Mucosa of descending colon (tissue), 3 donors: Measurements from ENCODE around the gene TSR1. TPM values are rescaled to one million over a fixed set of nuclear protein-coding genes. Genes with fewer than 3 reads are reported as not detected.

ENCODE experiments used
- ATAC-seq: fragments of 200-7000 bp; cut with Tn5 transposase; one replicate; pipeline ENCODE4 v1.9.1; 2020; ENCODE audit warnings: mild to moderate bottlenecking, moderate library complexity
- DNase-seq, 3 donors: peaks; one replicate each; pipeline ENCODE4 v3.0.0-alpha.2; 2020
- H3K36me3 ChIP-seq: fragments of 200-600 bp; one replicate; pipeline ENCODE4 v1.8.0; 2021; ENCODE audit warnings: low read depth, mild to moderate bottlenecking
- H3K4me1 ChIP-seq: fragments of 200-600 bp; one replicate; pipeline ENCODE4 v1.8.0; 2021; ENCODE audit warnings: low read depth, mild to moderate bottlenecking
- H3K4me3 ChIP-seq: fragments of 200-600 bp; one replicate; pipeline ENCODE4 v1.8.0; 2021; ENCODE audit warnings: mild to moderate bottlenecking
- H3K9me3 ChIP-seq: fragments of 200-600 bp; one replicate; pipeline ENCODE4 v1.8.0; 2021; ENCODE audit warnings: mild to moderate bottlenecking
- intact Hi-C, 2 donors: fragments of 100-400 bp; cut with DNase I in 1 of 2; cut with micrococcal nuclease in 1 of 2; formaldehyde crosslinking; loops; one replicate each; pipeline versions ENCODE4 v1.11.0 to v1.11.1; 2022; cut with DNase I, micrococcal nuclease
- total RNA-seq, 3 donors: library from RNA; stranded (reverse); fragmentation: NEBNext Ultra II Directional in 2 of 3; extraction: Animal tissue kit (Norgen Biotek cat#: 25700) in 2 of 3; gene quantifications; one replicate each; pipeline versions ENCODE4 v1.2.1 to v1.2.4, GENCODE V29; 2021 to 2023
- TF ChIP-seq, protein P1 (sequence below): fragments of 200-600 bp; IDR thresholded peaks from one replicate; pipeline ENCODE4 v1.8.0; 2022; ENCODE audit warnings: antibody characterized with exemption, mild to moderate bottlenecking
- donor health status: DM: no; HTN: no; CAD: no; lungs with moderate emphysema.
- donor health status: DM: no; HTN: no; CAD: no.
- donor health status: DM: no; HTN: yes; CAD: no.

TSR1 gene
- total RNA-seq, 3 donors from 2014 or later: 13.6 to 23.4 (median 15.4) TPM

DNA sequence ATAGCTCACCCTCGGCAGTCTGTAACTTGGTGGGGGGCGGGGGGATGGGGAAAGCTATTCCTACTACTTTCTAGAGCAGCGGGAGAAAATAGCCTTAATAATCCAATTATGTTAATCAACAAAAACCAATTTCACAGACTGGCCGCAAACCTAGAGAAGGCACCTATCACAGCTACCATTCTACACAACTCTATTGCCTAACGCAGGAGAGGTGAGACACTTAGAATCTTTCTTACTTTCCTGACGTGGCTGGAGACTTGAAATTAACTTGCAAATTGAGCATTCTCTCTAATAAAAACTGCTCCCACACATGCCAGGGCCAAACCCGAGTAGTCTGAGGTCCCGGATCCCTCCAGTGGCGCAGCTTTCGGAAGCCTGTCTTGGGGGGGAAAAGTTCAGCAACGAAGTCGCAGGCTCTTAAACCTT lies 33.5 kb downstream of the TSR1 start:
- Histone ChIP-seq H3K9me3 (no peaks in the 10 kb centered on the region), H3K4me1 (peaks cover 14% of the 10 kb centered on the region), H3K36me3 (no peaks in the 10 kb centered on the region), H3K4me3 (peak overlapping the region; percentile 88)
- intact Hi-C loops: no loop called here
- TF ChIP-seq, protein P1, sequence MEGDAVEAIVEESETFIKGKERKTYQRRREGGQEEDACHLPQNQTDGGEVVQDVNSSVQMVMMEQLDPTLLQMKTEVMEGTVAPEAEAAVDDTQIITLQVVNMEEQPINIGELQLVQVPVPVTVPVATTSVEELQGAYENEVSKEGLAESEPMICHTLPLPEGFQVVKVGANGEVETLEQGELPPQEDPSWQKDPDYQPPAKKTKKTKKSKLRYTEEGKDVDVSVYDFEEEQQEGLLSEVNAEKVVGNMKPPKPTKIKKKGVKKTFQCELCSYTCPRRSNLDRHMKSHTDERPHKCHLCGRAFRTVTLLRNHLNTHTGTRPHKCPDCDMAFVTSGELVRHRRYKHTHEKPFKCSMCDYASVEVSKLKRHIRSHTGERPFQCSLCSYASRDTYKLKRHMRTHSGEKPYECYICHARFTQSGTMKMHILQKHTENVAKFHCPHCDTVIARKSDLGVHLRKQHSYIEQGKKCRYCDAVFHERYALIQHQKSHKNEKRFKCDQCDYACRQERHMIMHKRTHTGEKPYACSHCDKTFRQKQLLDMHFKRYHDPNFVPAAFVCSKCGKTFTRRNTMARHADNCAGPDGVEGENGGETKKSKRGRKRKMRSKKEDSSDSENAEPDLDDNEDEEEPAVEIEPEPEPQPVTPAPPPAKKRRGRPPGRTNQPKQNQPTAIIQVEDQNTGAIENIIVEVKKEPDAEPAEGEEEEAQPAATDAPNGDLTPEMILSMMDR: no peak
- ATAC-seq (peak; percentile 2), DNase-seq (peak in 1 of 3 donors; percentile 10)

DNA sequence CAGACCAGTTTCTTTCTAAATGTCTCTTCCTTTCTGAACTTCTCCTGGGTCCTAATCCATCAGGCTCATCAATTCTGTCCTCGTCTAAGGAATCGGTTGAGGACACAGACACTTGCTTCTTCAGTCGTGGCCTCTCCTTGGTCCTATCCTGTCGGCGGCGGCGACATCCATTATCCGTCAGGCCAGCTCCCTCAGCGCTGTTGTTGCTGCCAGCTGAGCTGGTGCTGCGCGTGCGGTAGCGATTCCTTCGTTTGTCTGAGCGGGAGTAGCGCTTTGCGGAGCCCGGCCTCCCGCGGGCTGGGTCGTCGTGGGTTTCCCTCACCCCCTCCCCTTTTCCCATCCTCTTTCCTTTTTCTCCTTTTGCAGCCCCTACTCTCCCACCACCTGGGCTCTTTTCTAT lies 36.5 kb downstream of the TSR1 start:
- Histone ChIP-seq H3K36me3 (no peaks in the 10 kb centered on the region), H3K4me1 (peaks cover 14% of the 10 kb centered on the region), H3K4me3 (no peak overlapping the region), H3K9me3 (no peaks in the 10 kb centered on the region)
- peak in 1 of 3 donors; percentile 50 for DNase-seq
- TF ChIP-seq, protein P1: no peak
- intact Hi-C loops: no loop called here
- ATAC-seq: no peak

DNA sequence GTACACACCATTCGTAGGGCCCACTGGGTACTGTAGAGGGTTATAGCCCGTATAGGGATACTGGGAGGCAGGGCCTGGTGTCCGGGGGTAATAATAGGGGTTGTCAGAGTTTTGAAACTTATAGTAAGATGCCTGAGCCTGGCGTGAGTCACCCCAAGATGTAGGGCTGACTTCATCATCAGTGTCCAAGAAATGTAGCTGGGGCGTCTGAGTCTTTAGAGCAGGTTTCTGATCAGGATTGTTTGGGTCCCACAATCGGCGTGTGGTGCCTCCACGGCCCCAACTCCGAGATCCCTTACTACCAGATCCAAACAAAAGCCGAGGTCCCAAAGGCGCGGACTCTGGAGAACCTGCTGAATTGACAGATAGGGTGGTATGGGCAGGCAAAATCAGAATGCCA lies 37.1 kb downstream of the TSR1 start:
- H3K36me3 ChIP-seq: no peaks in the 10 kb centered on the region
- peaks cover 14% of the 10 kb centered on the region for H3K4me1 ChIP-seq
- intact Hi-C loops: no loop called here
- TF ChIP-seq, protein P1: no peak
- ATAC-seq: no peak
- H3K4me3 ChIP-seq: no peak overlapping the region
- no peak for DNase-seq
- H3K9me3 ChIP-seq: no peaks in the 10 kb centered on the region

DNA sequence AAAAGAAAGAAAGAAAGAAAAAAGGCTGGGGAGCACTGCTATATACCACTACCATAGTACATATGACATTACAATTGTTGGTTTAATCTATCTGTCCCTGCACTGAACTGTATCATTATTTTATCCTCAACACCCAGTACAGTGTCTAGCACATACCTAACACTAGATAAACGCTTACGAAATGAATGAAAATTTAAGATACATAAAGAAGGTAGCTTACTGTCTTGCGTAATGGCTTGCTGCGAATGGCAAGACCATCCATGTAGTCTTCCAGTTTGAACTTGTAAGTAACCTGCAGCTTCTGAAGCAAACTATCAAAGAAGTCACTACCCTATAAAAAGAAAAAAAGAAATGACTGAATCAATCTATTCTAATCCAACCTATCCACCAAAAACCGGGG lies 39.2 kb downstream of the TSR1 start:
- no peak for ATAC-seq
- no peak overlapping the region for H3K4me3 ChIP-seq
- H3K36me3 ChIP-seq: peaks cover 7% of the 10 kb centered on the region
- H3K4me1 ChIP-seq: peaks cover 10% of the 10 kb centered on the region
- no peaks in the 10 kb centered on the region for H3K9me3 ChIP-seq
- no peak for DNase-seq
- TF ChIP-seq, protein P1: no peak
- intact Hi-C loops: no loop called here

DNA sequence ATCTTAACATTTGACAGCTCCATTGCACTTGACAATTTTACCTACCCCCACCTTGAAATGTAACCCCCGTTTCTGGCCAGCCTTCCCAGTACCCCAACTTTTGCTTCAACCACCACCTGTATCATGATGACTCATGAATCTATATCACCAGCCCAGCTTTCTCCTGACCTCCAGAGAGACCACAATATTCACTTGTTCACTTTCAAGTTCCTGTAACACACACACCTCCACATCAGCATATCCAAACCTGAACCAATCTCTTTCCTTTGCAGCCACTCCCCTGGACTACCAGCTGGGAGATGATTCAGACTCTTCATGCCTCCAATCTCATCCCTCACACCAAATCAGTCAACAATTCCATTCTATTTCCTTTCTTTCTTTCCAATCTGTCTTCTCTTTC lies 40.7 kb downstream of the TSR1 start:
- TF ChIP-seq, protein P1: no peak
- DNase-seq: no peak
- peaks cover 10% of the 10 kb centered on the region for H3K36me3 ChIP-seq
- no peaks in the 10 kb centered on the region for H3K4me1 ChIP-seq
- H3K4me3 ChIP-seq: no peak overlapping the region
- H3K9me3 ChIP-seq: no peaks in the 10 kb centered on the region
- no peak for ATAC-seq
- intact Hi-C loops: no loop called here

DNA sequence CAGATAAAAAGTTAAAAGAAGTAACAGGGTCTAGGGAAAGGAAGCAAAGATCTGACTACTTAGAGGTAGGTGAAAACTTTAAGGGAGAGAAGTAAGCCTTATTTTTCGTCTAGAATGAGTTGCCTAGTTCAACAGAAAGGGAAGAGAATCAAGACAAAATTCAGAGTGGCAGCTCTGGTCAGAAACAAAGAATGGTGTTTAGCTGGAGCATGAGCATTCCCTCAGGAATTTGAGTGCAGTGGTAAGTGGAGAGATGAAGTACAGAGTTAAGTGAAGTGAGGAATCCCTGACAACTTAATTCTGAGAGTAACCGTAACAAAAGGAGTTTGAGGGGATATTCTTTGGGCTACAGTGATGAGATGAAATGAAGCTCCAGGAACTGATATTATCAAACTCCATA lies 44.2 kb downstream of the TSR1 start:
- DNase-seq (no peak), ATAC-seq (no peak)
- intact Hi-C loops: no loop called here
- H3K4me1 ChIP-seq: no peaks in the 10 kb centered on the region
- TF ChIP-seq, protein P1: no peak
- H3K36me3 ChIP-seq: peaks cover 10% of the 10 kb centered on the region
- H3K4me3 ChIP-seq: no peak overlapping the region
- no peaks in the 10 kb centered on the region for H3K9me3 ChIP-seq
